ENCODE data around the gene FOXA1. TPM values are rescaled to one million over a fixed set of nuclear protein-coding genes. Genes with fewer than 3 reads are reported as not detected.
A peak's percentile ranks its signal among the peaks of the same experiment; 100 is the strongest.

The FOXA1 gene
- total RNA-seq, 2 experiments from 2014 or later = not detected

GRCh38 chr14:37590428-37591139 is 4.5 kb downstream of the FOXA1 start:
- Mint-ChIP-seq H3K27me3 (peaks cover 75% of the 10 kb centered on the region), H3K4me3 (no peak overlapping the region), H3K36me3 (ENCODE audit: low read depth) (peaks cover 8% of the 10 kb centered on the region), H3K4me1 (peaks cover 4% of the 10 kb centered on the region), H3K27ac (peak overlapping the region; percentile 72), H3K9me3 (peaks cover 7% of the 10 kb centered on the region)
- CTCF ChIA-PET = no interaction called here
- DNase-seq = no peak
- POLR2A ChIA-PET = no interaction called here

GRCh38 chr14:37589715-37590427 is 5.2 kb downstream of the FOXA1 start:
- ChIA-PET CTCF (interaction anchor here (0.6 kb wide), 1 partner anchor 274 kb away, joined by 3 read pairs; no protein-coding TSS in a partner anchor), POLR2A (no interaction called here)
- Mint-ChIP-seq H3K27ac (no peak overlapping the region), H3K36me3 (ENCODE audit: low read depth) (peaks cover 8% of the 10 kb centered on the region), H3K9me3 (peaks cover 7% of the 10 kb centered on the region), H3K4me1 (peaks cover 4% of the 10 kb centered on the region), H3K4me3 (no peak overlapping the region), H3K27me3 (peaks cover 80% of the 10 kb centered on the region)
- no peak for DNase-seq

GRCh38 chr14:37588956-37589714 is 5.9 kb downstream of the FOXA1 start:
- peaks cover 2% of the 10 kb centered on the region for H3K4me1 Mint-ChIP-seq
- DNase-seq = no peak
- H3K9me3 Mint-ChIP-seq = peaks cover 6% of the 10 kb centered on the region
- no peak overlapping the region for H3K4me3 Mint-ChIP-seq
- peaks cover 78% of the 10 kb centered on the region for H3K27me3 Mint-ChIP-seq
- peaks cover 6% of the 10 kb centered on the region for H3K36me3 Mint-ChIP-seq (ENCODE audit: low read depth)
- ChIA-PET POLR2A (no interaction called here), CTCF (interaction anchor here (0.6 kb wide), 1 partner anchor 274 kb away, joined by 3 read pairs; no protein-coding TSS in a partner anchor)
- H3K27ac Mint-ChIP-seq = no peak overlapping the region

GRCh38 chr14:37588667-37588955 is 6.4 kb downstream of the FOXA1 start:
- Mint-ChIP-seq H3K36me3 (ENCODE audit: low read depth) (peaks cover 4% of the 10 kb centered on the region), H3K4me1 (no peaks in the 10 kb centered on the region), H3K4me3 (no peak overlapping the region), H3K9me3 (peaks cover 2% of the 10 kb centered on the region), H3K27me3 (peaks cover 72% of the 10 kb centered on the region), H3K27ac (no peak overlapping the region)
- CTCF ChIA-PET = no interaction called here
- POLR2A ChIA-PET = no interaction called here
- DNase-seq = no peak

DNA sequence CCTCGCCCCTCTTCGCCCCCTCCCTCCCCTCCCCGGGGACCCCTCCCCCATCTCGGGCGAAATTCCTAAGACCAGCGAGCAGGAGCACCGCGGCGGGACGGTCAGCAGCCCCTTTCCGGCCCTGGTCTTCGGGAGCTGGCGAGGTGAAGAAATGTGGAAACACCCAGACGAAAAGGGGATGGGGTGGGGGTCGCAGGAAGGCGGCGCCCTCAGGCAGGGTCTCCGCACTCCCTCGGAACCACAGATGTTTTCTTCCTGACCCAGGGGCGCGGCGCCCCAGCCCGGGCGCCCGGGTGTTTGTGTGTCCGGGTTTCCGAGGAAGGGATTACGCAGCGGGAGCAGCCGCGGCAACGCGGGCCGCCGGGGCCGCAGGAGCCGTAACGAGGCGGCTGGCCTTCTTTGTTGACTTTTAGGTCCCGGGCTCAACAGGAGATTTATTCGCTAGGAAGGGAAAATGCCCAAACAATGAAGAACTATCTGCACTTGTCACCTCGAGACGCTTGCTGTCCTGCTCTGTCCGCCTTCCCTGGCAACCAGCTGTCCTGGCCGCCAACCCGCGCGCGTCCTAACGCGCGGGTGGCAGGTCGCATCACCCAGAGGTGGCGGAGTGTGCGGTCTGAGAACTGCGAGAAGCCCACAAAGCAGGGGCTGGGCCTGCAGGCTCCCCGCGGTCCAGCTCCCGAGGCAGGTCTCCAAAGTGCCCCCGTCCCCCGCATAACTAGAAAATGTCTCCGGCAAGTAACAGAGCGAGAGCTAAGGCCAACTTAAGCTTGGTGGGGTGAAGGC is 7.0 kb downstream of the FOXA1 start:
- no peak overlapping the region for H3K4me3 Mint-ChIP-seq
- CTCF ChIA-PET = no interaction called here

GRCh38 chr14:37587131-37587803 is 7.8 kb downstream of the FOXA1 start:
- Mint-ChIP-seq H3K4me3 (no peak overlapping the region), H3K36me3 (ENCODE audit: low read depth) (peaks cover 4% of the 10 kb centered on the region), H3K4me1 (no peaks in the 10 kb centered on the region), H3K27me3 (peaks cover 70% of the 10 kb centered on the region), H3K27ac (no peak overlapping the region), H3K9me3 (peaks cover 2% of the 10 kb centered on the region)
- no peak for DNase-seq
- POLR2A ChIA-PET = no interaction called here
- CTCF ChIA-PET = no interaction called here

More for the DNA sequence above, 7.0 kb downstream of the FOXA1 start:
- peaks cover 72% of the 10 kb centered on the region for H3K27me3 Mint-ChIP-seq
- peaks cover 4% of the 10 kb centered on the region for H3K36me3 Mint-ChIP-seq (ENCODE audit: low read depth)
- no peaks in the 10 kb centered on the region for H3K4me1 Mint-ChIP-seq
- POLR2A ChIA-PET = no interaction called here
- no peak overlapping the region for H3K27ac Mint-ChIP-seq
- peaks cover 2% of the 10 kb centered on the region for H3K9me3 Mint-ChIP-seq
- DNase-seq = no peak

GRCh38 chr14:37586797-37587130 is 8.3 kb downstream of the FOXA1 start:
- peaks cover 67% of the 10 kb centered on the region for H3K27me3 Mint-ChIP-seq
- H3K9me3 Mint-ChIP-seq = peaks cover 2% of the 10 kb centered on the region
- peaks cover 4% of the 10 kb centered on the region for H3K36me3 Mint-ChIP-seq (ENCODE audit: low read depth)
- CTCF ChIA-PET = no interaction called here
- POLR2A ChIA-PET = no interaction called here
- no peaks in the 10 kb centered on the region for H3K4me1 Mint-ChIP-seq
- no peak overlapping the region for H3K4me3 Mint-ChIP-seq
- no peak for DNase-seq
- no peak overlapping the region for H3K27ac Mint-ChIP-seq

DNA sequence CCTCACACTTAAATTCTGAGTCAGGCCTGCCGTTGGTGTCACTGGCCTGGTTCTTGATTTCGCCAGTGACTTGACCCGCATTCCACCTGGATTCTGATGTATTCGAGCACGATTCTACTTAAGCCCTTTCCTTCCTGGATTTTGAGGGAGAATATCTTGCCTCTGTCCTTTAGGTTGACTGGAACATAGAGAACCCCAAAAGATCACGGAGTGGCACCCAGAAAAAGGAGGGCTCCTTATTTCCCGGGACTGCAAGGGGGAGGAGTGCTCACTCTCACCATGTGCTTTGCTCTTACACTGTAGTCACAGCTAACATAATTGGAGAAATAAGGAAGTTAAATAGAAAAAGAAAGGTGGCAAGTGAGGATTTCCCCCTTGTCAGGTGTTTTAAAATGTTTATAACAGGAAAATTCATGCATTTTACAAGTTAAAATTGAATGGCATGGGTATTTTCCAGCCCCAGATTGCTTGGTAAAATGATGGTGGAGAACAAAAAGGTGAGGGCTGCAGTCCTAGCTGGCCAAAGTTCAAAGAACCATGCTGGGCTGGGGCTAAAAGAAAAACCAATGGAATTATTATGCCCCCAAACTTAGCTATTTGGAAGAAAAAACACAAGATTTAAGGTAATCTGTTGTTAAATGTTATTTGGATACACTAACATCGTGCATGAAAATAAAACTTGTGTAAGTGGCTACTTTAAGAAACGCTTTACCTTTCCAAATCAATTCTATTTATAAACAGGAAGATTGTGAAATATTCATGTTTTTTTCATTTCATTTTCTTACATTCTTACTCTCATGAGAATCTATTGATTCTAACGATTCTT is 8.9 kb downstream of the FOXA1 start:
- DNase-seq = no peak
- Mint-ChIP-seq H3K4me3 (no peak overlapping the region), H3K36me3 (ENCODE audit: low read depth) (peaks cover 4% of the 10 kb centered on the region), H3K27ac (no peak overlapping the region), H3K27me3 (peaks cover 66% of the 10 kb centered on the region), H3K4me1 (no peaks in the 10 kb centered on the region), H3K9me3 (peaks cover 2% of the 10 kb centered on the region)
- CTCF ChIA-PET = no interaction called here
- POLR2A ChIA-PET = no interaction called here

- Mint-ChIP-seq H3K36me3 (ENCODE audit: low read depth) (peaks cover 2% of the 10 kb centered on the region), H3K9me3 (peaks cover 2% of the 10 kb centered on the region)
- POLR2A ChIA-PET = no interaction called here
These were observed 9.9 kb downstream of the FOXA1 start for GRCh38 chr14:37585101-37585511.

DNA sequence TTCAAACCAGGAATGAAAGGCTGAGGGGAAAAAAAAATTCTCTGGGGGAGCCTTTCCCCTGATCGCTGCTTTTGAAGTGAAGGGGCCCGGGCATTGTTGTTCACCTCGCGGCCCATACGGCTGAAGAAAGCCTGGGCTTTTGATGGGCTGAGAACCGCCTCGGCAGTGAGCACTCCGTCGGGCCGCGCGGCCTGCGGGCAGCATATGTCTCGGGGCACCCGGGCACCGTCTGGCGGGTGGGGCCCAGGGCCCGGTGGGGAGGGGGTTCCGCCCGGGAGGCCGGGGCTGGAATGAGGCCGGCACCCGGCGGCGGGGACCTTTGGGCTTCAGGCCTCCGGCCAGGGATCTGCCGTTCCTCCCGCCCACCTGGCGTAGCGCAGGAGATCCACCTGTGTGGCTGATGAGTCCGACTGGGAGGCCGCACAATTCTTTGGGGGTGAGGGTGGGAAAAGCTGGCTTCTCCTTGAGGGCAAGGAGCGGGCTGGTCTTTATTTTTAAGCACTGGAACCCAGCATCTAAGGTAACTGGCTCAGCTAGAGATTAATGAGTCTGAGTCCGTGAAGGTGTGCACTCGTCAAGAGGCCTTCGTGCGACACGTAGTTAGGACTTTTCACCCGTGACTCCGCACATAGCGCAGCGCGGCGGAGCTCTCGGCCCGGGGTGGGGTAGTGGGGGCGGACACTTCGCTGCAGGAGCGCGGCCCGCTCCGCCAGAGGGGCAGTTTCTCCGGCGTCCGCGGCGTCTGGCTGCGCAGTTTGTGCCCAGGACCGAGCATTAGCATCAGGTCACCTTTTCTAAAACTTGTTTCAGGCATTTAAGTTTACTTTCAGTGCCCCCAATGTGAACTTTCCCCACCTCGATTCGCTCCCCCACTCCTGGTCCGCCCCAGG is 10.6 kb downstream of the FOXA1 start:
- ChIA-PET POLR2A (no interaction called here), CTCF (no interaction called here)
- Mint-ChIP-seq H3K4me3 (no peak overlapping the region), H3K27ac (no peak overlapping the region), H3K27me3 (peaks cover 55% of the 10 kb centered on the region), H3K9me3 (peaks cover 2% of the 10 kb centered on the region), H3K36me3 (ENCODE audit: low read depth) (peaks cover 2% of the 10 kb centered on the region), H3K4me1 (no peaks in the 10 kb centered on the region)
- DNase-seq = no peak

More at GRCh38 chr14:37585101-37585511, 9.9 kb downstream of the FOXA1 start:
- CTCF ChIA-PET = no interaction called here
- Mint-ChIP-seq H3K27me3 (peaks cover 56% of the 10 kb centered on the region), H3K27ac (no peak overlapping the region), H3K4me1 (no peaks in the 10 kb centered on the region), H3K4me3 (no peak overlapping the region)
- DNase-seq = no peak

All from activated CD4-positive, alpha-beta T cell treated with anti-CD3 and anti-CD28 coated beads, Interleukin-2, amount 10 ng/mL, durations not matched to agents 7 days and 5 days (primary cell).